HG02981 (cell line): ENCODE results near the gene HSPB6.
"Not testable (repeated sequence)": the region's sequence is repeated elsewhere in the genome, so short reads cannot be mapped to it uniquely, and the experiment has no call there.

Experiments used
- ATAC-seq: cut with Tn5 transposase; IDR thresholded peaks from one replicate; pipeline ENCODE4 v1.9.1; 2021; ENCODE audit warnings: mild to moderate bottlenecking, moderate library complexity; ENCODE audit not compliant: unreplicated experiment

HSPB6 gene

DNA sequence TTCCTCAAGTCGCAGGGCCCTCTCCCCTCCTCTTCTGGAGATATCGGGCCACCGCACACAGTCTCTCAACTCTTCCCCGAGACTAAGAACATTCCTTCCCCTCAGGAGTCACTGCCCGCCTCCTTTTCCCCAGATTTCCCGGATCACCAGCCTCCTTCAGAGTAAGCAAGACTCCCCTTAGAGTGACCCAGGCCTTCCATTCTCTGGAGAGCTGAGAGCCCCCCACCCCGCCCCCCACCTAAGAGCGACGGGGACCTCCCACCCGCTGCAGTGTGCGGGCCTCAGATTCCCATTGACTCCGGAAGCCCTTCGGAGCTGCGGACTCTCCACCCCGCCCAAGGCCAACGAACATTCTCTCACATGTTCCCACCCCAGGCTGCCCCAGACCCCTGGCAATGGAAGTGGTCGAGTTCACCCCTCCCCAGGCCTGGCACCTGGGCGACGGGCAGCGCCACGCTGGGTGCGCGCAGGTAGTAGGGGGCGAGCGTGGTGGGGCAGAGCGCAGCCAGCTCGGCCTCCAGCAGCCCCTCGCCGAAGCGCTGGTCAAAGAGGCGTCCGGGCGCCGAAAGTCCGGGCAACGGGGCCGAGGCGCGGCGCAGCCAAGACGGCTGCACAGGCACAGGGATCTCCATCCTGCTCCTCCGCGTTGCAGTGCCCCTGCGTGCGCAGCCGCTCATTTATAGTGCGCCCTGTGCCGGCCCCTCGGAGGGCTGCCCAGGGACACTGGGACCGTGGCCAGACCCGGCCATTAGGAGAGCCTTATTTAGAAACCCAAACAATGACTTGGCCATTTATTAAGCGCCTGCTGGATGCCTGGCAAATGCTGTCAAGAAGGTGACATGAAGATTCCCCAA, at the start of gene HSPB6:
HSPB6 (minus strand) TSS at position 653 of the 854 bp plus-strand sequence; CDS start at position 632, 21 bp downstream.
- no peak for ATAC-seq

- no peak for ATAC-seq
These were observed 49.8 kb upstream of the HSPB6 start for GRCh38 chr19:35806597-35806996.

DNA sequence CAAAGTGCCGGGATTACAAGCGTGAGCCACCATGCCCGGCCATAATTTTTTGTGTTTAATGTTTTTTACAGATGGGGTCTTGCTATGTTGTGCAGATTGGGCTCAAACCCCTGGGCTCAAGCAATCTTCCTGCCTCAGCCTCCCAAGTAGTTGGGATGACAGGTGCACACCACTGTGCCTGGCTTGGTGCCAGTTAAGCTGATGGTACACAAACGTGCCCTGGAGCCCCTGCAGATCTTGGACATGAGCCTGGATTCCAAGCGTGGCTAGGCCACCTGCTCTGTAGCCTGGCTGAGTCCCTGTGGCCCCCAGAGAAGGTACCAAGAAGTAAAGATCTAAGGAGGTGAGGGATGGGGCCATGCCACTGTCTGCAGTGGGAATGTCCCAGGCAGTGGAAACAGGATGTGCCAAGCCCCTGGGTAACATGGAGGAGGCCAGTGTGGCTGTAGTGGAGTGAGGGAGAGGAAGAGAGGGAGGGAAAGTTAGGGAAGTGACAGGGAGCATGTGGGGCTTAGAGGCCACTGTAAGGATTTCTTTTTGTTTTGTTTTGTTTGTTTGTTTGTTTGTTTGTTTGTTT, 48.8 kb upstream of the HSPB6 start:
- no peak for ATAC-seq

DNA sequence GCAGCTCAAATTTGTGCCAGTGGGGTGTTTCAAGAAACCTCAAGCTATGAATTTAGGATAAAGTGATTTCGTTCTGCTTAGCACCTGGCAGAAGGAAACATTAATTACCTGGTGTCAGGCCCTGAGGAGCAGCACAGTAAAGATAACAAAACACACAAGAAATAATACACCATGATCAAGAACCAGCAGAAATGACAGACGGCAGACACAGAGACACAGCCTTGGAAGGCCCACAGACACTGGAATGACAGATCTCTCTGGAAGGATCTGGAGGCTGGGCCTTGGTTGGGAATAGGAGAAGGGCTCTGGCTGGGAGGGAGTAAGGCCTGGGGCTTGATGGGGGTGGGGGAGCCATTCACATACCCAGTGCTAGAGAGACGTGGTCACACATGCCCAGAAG, 45.0 kb upstream of the HSPB6 start:
- no peak for ATAC-seq

DNA sequence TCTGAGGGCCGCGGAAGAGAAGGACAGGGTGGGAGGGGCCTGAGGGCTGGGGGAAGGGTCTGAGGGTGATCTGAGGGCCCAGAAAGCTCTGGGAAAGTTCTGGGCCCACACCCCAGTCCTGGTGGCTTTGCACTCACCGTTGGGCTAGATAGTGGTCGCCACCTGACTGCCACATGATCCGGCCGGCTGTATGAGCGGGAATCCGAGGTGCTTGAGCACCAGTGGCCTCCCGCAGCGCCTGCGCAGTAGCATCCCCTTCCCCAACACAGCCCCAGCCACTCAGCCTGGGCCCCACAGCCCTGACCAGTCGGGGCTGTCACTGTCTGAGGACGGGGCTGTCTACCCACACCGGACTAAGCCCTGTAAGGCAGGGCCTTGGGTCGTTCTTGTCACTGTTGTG, 40.8 kb upstream of the HSPB6 start:
- ATAC-seq, result no peak

- ATAC-seq, result no peak
These were observed 40.1 kb upstream of the HSPB6 start for GRCh38 chr19:35796645-35797542.

- ATAC-seq, result not testable (repeated sequence)
These were observed 38.7 kb upstream of the HSPB6 start for GRCh38 chr19:35795564-35795963.

DNA sequence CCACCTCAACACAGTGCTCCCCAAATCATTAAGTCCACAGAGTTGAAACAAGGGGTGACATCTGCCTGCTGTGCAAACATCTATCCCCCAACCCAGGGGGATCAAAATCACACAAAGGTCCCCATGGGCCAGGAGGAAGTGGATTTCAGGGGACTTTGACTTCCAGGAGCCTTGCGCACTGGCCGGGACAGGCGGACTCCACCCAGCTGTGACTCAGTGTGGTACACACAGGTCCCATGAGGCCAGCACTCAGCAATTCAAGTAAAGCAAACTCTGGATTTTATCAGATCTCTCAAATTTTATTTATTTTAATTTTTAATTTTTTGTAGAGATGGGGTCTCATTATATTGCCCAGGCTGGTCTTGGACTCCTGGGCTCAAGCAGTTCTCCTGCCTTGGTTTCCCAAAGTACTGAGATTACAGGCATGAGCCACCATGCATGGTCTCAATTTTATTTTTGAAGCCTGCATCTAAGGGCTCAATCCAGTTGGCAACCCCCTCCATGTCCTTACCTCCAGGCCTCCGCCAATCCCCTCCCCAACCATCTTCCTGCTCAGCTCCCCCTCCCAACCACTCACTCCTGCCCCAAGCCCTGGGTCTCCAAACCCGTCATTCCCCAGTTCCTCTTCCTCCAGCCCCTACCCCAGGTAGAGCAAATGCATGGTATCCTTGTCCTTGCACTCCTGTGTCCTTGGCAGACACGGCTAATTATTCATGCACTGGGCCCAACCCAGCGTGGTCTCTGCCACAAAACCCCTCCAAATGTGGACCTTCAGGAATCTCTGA, 36.7 kb upstream of the HSPB6 start:
- ATAC-seq, result no peak

DNA sequence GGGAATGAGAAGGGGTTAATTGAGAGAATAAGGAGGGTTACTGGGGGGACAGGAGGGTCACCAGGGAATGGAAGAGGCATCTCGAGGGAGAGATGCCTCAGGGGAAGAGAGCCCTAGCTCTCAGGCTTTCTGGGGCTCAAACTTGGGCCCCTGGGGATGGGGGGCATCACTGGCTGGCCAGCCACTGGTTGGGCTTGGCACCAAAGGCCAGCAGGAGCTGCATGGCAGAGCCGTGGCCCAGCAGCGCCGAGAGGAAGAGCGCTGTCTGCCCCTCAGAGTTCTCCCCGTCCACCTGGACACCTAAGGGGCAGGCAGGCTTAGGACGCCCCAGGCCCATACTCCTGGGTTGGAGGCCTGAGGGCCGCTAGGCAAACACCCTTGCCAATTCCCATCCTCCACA, 36.1 kb upstream of the HSPB6 start:
- ATAC-seq, result no peak

DNA sequence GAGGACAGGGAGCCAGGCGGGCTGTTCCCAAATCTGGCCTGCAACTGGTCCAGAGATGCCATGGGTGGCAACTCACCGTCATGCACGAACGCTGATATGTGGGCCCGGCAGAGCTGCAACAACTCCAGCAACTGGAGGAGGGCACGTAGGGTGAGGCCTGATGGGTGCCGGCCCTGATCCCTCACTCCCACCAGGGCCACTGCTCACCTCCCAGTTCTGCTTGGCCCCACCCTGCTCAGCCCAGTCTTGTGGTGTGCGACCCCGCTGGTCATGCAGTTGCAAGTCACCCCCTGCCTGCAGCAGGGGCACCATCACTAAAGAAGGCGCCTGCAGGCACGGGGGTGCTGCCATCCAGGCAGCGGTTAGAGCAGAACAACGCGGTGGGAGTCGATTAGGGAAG, 35.5 kb upstream of the HSPB6 start:
- ATAC-seq, result no peak

- no peak for ATAC-seq
These were observed 35.0 kb upstream of the HSPB6 start for GRCh38 chr19:35791814-35792279.

- ATAC-seq, result no peak
These were observed 34.4 kb upstream of the HSPB6 start for GRCh38 chr19:35790981-35791813.

- ATAC-seq, result no peak
These were observed 33.4 kb upstream of the HSPB6 start for GRCh38 chr19:35789978-35790944.

GRCh38 chr19:35789195-35789977, 32.6 kb upstream of the HSPB6 start:
- no peak for ATAC-seq

- no peak for ATAC-seq
These were observed 31.6 kb upstream of the HSPB6 start for GRCh38 chr19:35788205-35788960.

DNA sequence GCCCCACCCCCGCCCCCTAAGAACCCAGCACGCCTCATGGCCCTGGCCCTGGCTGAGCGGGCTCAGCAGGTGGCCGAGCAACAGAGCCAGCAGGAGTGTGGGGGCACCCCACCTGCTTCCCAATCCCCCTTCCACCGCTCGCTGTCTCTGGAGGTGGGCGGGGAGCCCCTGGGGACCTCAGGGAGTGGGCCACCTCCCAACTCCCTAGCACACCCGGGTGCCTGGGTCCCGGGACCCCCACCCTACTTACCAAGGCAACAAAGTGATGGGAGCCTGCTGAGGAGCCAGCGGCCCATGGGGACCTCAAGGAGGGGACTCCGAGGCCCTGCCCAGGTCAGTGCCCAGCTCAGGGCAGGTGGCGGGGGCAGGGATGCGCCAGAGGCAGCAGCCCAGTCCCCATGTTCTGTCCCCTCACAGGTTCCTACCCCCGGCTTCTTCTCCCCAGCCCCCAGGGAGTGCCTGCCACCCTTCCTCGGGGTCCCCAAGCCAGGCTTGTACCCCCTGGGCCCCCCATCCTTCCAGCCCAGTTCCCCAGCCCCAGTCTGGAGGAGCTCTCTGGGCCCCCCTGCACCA, 30.5 kb upstream of the HSPB6 start:
- ATAC-seq, result no peak
